B cell (primary cell): ENCODE measurements around the gene STK33. TPM values are rescaled to one million over a fixed set of nuclear protein-coding genes. Genes with fewer than 3 reads are reported as not detected.

ENCODE experiments used
- ATAC-seq: fragments of 200-7000 bp; cut with Tn5 transposase; one replicate; pipeline ENCODE4 v1.10.0; 2021; ENCODE audit warnings: low read depth, mild to moderate bottlenecking, moderate number of reproducible peaks, moderate library complexity
- CTCF ChIA-PET: fragments of 350-600 bp; sonication (Branson Sonifier 250); formaldehyde crosslinking; loops from one replicate; lab custom pipeline; 2021; ENCODE audit warnings: antibody characterized with exemption, inconsistent platforms; lab: Charles Lee
- POLR2A ChIA-PET: fragments of 350-600 bp; sonication (Branson Sonifier 250); formaldehyde crosslinking; loops from one replicate; lab custom pipeline; 2021; ENCODE audit warnings: antibody characterized with exemption; lab: Charles Lee
- DNase-seq: peaks from one replicate; pipeline ENCODE4 v3.0.0; 2013
- H2AFZ ChIP-seq: 2 replicates; pipeline ENCODE4 v1.6.1; 2012; ENCODE audit warnings: mild to moderate bottlenecking, low read depth, low read length; ENCODE audit not compliant: insufficient read depth, poor library complexity, severe bottlenecking
- H3K27ac ChIP-seq, 2 donors: 1 replicate in 1 of 2; 2 replicates in 1 of 2; pipeline ENCODE4 v1.5.1; 2012 to 2013; ENCODE audit warnings: low read length in 2 of 2, mild to moderate bottlenecking in 2 of 2, moderate library complexity in 1 of 2
- H3K27me3 ChIP-seq, 4 experiments: fragments of 200-600 bp in 1 of 4; sonication (generic) in 1 of 4; replicated peaks in 1 of 4; 1 replicate in 2 of 4; 2 replicates in 2 of 4; pipeline versions ENCODE4 v1.6.1 to v1.7.0; 2013 to 2016; ENCODE audit warnings: low read length in 3 of 4, mild to moderate bottlenecking in 2 of 4, mixed read lengths in 1 of 4, moderate library complexity in 1 of 4; ENCODE audit not compliant: insufficient read depth in 4 of 4, control insufficient read depth in 3 of 4; ENCODE audit errors: control extremely low read depth in 1 of 4
- H3K36me3 ChIP-seq, 2 experiments: replicated peaks in 1 of 2; 1 replicate in 1 of 2; 2 replicates in 1 of 2; pipeline versions ENCODE4 v1.6.1 to v1.7.1; 2013; ENCODE audit warnings: low read length in 1 of 2; ENCODE audit not compliant: insufficient read depth in 2 of 2, control insufficient read depth in 1 of 2; ENCODE audit errors: control extremely low read depth in 1 of 2, extremely low read depth in 1 of 2
- H3K4me1 ChIP-seq, 2 donors: fragments of 200-600 bp in 1 of 2; sonication (generic) in 1 of 2; 1 replicate in 1 of 2; 2 replicates in 1 of 2; pipeline versions ENCODE4 v1.5.1 to v1.6.1; 2013 to 2017; ENCODE audit warnings: low read length in 2 of 2; ENCODE audit not compliant: control insufficient read depth in 2 of 2, insufficient read depth in 2 of 2
- H3K4me2 ChIP-seq: replicated peaks from 2 replicates; pipeline ENCODE3; 2012; ENCODE audit warnings: mild to moderate bottlenecking, low read depth, low read length; ENCODE audit not compliant: poor library complexity, severe bottlenecking
- H3K4me3 ChIP-seq, 5 experiments: fragments of 200-600 bp in 1 of 5; sonication (generic) in 1 of 5; 1 replicate in 3 of 5; 2 replicates in 2 of 5; pipeline versions ENCODE4 v1.5.1 to v1.7.0; 2011 to 2016; ENCODE audit warnings: low read length in 4 of 5, mild to moderate bottlenecking in 4 of 5, low read depth in 2 of 5, control low read depth in 1 of 5, moderate library complexity in 1 of 5; ENCODE audit not compliant: insufficient read depth in 1 of 5; ENCODE audit errors: control extremely low read depth in 1 of 5, extremely low read depth in 1 of 5
- H3K79me2 ChIP-seq: fragments of 200-600 bp; sonication (generic); one replicate; pipeline ENCODE4 v1.6.0; 2016; ENCODE audit warnings: low read length; ENCODE audit not compliant: control insufficient read depth, insufficient read depth
- H3K9ac ChIP-seq: fragments of 200-600 bp; sonication (generic); 2 replicates; pipeline ENCODE4 v1.6.1; 2017; ENCODE audit warnings: mild to moderate bottlenecking, low read length, moderate library complexity
- H3K9me3 ChIP-seq, 3 donors: one replicate each; pipeline versions ENCODE4 v1.6.1 to v1.7.1; 2013; ENCODE audit warnings: low read length in 2 of 3; ENCODE audit not compliant: control insufficient read depth in 2 of 3, insufficient read depth in 1 of 3; ENCODE audit errors: control extremely low read depth in 1 of 3
- H4K20me1 ChIP-seq: 2 replicates; pipeline ENCODE4 v1.6.0; 2012; ENCODE audit warnings: mild to moderate bottlenecking, low read length; ENCODE audit not compliant: insufficient read depth, control insufficient read depth, poor library complexity, severe bottlenecking
- H3K27ac Mint-ChIP-seq: one replicate; pipeline ENCODE4 v1.8.0; 2021; ENCODE audit warnings: mixed read lengths
- H3K27me3 Mint-ChIP-seq: one replicate; pipeline ENCODE4 v1.8.0; 2021; ENCODE audit warnings: mixed read lengths
- H3K4me1 Mint-ChIP-seq: one replicate; pipeline ENCODE4 v1.8.0; 2021; ENCODE audit warnings: mixed read lengths
- H3K4me3 Mint-ChIP-seq: one replicate; pipeline ENCODE4 v1.8.0; 2021; ENCODE audit warnings: mixed read lengths
- H3K9me3 Mint-ChIP-seq: one replicate; pipeline ENCODE4 v1.8.0; 2022; ENCODE audit warnings: mixed read lengths; ENCODE audit not compliant: insufficient read depth
- CTCF ChIP-seq: fragments of 200-600 bp; IDR thresholded peaks from one replicate; pipeline ENCODE4 v1.8.0; 2022; ENCODE audit warnings: antibody characterized with exemption, mild to moderate bottlenecking
- EZH2 ChIP-seq: IDR thresholded peaks from 2 replicates; pipeline ENCODE4 v1.6.1; 2012; ENCODE audit warnings: borderline replicate concordance, low read depth, mild to moderate bottlenecking, moderate library complexity, low read length; ENCODE audit not compliant: insufficient read depth, poor library complexity, severe bottlenecking
- WGBS: methylation state at CpG from one replicate; pipeline ENCODE4 v1.1.5; 2013; ENCODE audit warnings: missing lambda C conversion rate; ENCODE audit not compliant: insufficient coverage; 5-methylcytosine and 5-hydroxymethylcytosine counted together
- intact Hi-C: fragments of 100-400 bp; cut with micrococcal nuclease; formaldehyde crosslinking; loops from one replicate; pipeline ENCODE4 v1.10.0; 2022
- polyA plus RNA-seq: library from polyadenylated mRNA; depleted of rRNA; stranded (reverse); fragments of >200 nt; gene quantifications from 2 replicates; pipeline ENCODE4 v1.2.3, GENCODE V29; 2012
- total RNA-seq, 2 donors: library from RNA; stranded (reverse); fragments of 120-200 nt in 1 of 2; gene quantifications; 1 replicate in 1 of 2; 2 replicates in 1 of 2; pipeline versions ENCODE4 v1.2.3 to v1.2.4, GENCODE V29; 2013 to 2022

STK33 gene
- total and polyA plus RNA-seq, 2 donors (not counting 1 experiment from before 2014, with no cell fraction given): 3.1 to 9.3 TPM

- no peak for TF ChIP-seq CTCF
- TF ChIP-seq EZH2: no peak
- peaks cover 11% of the 10 kb centered on the region for H3K4me1 Mint-ChIP-seq
- CTCF ChIA-PET: no interaction called here
- no peak overlapping the region for H3K4me2 ChIP-seq
- H3K9me3 Mint-ChIP-seq: no peaks in the 10 kb centered on the region
- H3K27me3 ChIP-seq: no peaks in the 10 kb centered on the region
- H3K4me1 ChIP-seq: peaks cover 0 to 3% of the 10 kb centered on the region in 2 donors
- no peak overlapping the region for H3K27ac Mint-ChIP-seq
- 98% methylated on average over 4 of the region's 5 CpGs for WGBS
- no peaks in the 10 kb centered on the region for H3K9me3 ChIP-seq
- H3K9ac ChIP-seq: no peak overlapping the region
- no peaks in the 10 kb centered on the region for H4K20me1 ChIP-seq
- POLR2A ChIA-PET: no interaction called here
- H3K27me3 Mint-ChIP-seq: no peaks in the 10 kb centered on the region
- no peak overlapping the region for H3K4me3 ChIP-seq
- H3K36me3 ChIP-seq: no peaks in the 10 kb centered on the region
- H3K79me2 ChIP-seq: no peaks in the 10 kb centered on the region
- no peak overlapping the region for H2AFZ ChIP-seq
- intact Hi-C loops: no loop called here
- H3K27ac ChIP-seq: no peak overlapping the region
- no peak for ATAC-seq
- DNase-seq: no peak
- no peak overlapping the region for H3K4me3 Mint-ChIP-seq
Observed at GRCh38 chr11:8387693-8388092, 206.3 kb downstream of the STK33 start.

GRCh38 chr11:8387141-8387540, 206.9 kb downstream of the STK33 start:
- Mint-ChIP-seq H3K9me3 (no peaks in the 10 kb centered on the region), H3K27me3 (no peaks in the 10 kb centered on the region), H3K27ac (no peak overlapping the region), H3K4me3 (no peak overlapping the region), H3K4me1 (peaks cover 11% of the 10 kb centered on the region)
- no peak overlapping the region for H2AFZ ChIP-seq
- no peak overlapping the region for H3K27ac ChIP-seq
- H3K4me1 ChIP-seq: peaks cover 0 to 3% of the 10 kb centered on the region in 2 donors
- CTCF ChIA-PET: no interaction called here
- no peak overlapping the region for H3K9ac ChIP-seq
- H3K36me3 ChIP-seq: no peaks in the 10 kb centered on the region
- no peaks in the 10 kb centered on the region for H3K79me2 ChIP-seq
- H3K4me3 ChIP-seq: no peak overlapping the region
- POLR2A ChIA-PET: no interaction called here
- no peaks in the 10 kb centered on the region for H4K20me1 ChIP-seq
- TF ChIP-seq EZH2 (no peak), CTCF (no peak)
- WGBS: 93% methylated on average over 3 of the region's 7 CpGs
- no peak for ATAC-seq
- intact Hi-C loops: no loop called here
- H3K4me2 ChIP-seq: no peak overlapping the region
- no peaks in the 10 kb centered on the region for H3K27me3 ChIP-seq
- DNase-seq: no peak
- no peaks in the 10 kb centered on the region for H3K9me3 ChIP-seq
